ENCODE data around the gene WSCD2.

- TF ChIP-seq YY1 (IDR thresholded peaks at IDR 0.05; ENCODE audit: insufficient read depth, insufficient read length) (no peak), SUZ12 (IDR thresholded peaks at IDR 0.05; ENCODE audit: extremely low read depth, insufficient read depth, insufficient read length) (no peak)
These were observed 67.8 kb downstream of the WSCD2 start for GRCh38 chr12:108196921-108197320.

All from NT2/D1 (cell line).